A204.1 (cell line): ENCODE data around the gene PRIMA1.

Source experiments
- FAIRE-seq: peaks from 2 replicates; lab custom pipeline; 2012; peaks lifted over from hg19 to GRCh38; lab: Jason Lieb, UNC

Gene PRIMA1

GRCh38 chr14:93794756-93795155, 6.5 kb upstream of the PRIMA1 start:
- no peak for FAIRE-seq

DNA sequence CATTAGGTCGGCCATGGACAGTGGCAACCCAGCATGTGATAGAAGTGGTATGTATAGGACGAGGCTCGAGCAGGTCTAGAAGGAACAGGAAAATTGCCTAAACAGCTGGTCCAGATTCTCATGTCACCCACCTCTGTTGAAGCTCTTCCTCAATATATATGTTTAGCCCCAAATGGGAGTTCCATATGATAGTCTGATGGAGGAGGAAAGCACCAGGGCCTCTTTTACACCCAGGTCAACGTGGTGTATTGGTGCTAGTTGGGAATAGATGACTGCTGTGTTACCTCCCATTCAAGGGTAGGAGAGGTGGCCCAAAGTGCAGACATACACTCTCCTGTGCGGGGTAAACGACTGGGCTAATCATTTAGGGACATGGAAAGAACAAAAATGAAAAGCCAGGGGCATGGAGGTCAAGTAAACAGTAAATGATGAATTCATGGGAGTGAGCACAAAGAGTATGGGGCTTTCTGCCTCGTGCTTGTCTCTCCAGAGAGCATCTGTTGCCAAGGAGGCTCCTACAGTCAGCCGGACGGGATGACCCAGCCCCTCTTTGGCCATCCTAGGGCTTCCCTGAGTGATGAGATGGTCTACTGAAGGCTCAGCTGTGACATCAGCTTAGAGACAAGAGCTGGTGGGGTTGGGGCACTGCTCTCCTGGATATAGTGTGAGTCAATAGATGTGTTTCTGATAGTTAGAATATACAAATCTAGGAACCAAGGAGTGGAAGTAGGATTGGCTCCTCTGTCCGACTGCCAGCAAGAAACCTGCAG, 5.5 kb upstream of the PRIMA1 start:
- FAIRE-seq = no peak

DNA sequence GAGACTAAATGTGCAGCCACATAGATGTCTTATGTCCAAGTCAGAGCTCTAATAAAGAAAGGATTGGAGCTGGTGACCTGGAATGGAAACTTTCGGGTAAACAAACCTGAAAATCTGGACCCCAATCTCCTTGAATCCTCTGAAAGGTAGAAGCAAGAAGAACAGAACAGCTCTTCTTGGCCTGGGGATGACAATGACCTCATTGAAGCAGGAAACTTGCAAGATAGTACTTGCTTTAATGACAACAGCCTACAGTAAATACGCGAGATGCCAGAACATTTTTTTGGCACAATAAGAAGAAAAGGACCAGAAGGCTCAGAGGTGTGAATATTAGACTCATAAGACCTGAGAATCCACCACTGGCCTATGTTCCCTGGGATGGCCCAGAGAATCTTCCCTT, 4.1 kb upstream of the PRIMA1 start:
- no peak for FAIRE-seq

DNA sequence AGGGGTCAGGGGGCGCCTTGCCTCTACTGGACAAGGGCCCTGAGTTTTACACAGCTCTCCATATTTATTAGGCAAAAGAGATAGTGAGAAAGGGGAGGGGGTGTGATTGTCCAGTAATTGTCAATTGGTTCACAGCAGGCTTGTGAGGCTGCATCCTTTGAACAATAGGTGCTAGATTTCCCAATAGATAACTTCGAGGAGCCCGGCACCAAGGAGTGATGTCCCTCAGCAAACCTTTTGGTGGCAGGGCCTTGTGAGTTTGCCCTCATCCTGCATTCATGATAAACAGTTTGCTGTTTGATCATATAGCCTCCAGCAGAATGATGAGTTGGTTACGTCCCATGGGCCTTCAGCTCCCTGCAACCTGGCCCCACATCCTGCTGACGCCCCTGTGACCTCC, 2.7 kb upstream of the PRIMA1 start:
- FAIRE-seq = no peak

GRCh38 chr14:93789228-93790130, 1.2 kb upstream of the PRIMA1 start:
- FAIRE-seq = no peak

- FAIRE-seq = no peak
Measured at GRCh38 chr14:93788543-93789227, 400 bp upstream of the PRIMA1 start.

DNA sequence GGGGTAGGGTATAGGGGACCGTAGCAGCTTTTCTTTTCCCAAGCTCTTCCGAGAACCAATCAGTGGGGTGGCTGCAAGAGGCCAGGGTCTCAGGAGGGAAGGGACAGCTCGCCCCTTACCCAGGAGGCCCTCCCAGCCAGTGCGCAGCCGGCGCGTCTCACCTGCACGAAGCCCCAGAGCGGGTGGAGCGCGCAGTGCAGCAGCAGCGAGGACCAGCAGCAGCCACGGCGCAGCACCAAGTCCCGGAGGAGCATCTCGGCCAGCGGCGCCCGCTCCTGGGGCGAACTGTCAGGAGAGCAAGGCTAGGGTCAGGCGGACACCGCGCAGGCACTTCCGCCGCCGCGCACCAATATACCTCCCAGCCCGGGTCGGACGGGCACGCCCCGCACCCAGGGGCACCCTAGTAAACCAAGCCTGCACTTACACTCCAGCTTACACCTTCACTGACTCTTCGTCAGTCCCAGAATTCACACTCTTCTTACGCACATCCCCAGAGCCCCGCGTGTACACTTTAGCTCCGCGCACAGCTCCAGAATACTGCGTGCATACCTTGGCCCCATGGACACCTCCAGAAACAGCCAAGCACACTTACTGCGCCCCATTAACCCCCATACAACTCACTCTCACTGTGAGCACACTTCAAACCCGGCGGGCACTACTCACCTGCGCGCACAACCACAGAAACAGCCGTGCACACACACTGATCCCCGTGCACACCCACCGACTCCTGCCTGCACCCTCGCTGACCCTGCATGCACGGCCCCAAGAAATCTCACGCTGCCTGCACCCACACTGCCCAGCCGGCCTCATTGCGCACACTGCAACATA, 606 bp downstream of the PRIMA1 start:
- no peak for FAIRE-seq

DNA sequence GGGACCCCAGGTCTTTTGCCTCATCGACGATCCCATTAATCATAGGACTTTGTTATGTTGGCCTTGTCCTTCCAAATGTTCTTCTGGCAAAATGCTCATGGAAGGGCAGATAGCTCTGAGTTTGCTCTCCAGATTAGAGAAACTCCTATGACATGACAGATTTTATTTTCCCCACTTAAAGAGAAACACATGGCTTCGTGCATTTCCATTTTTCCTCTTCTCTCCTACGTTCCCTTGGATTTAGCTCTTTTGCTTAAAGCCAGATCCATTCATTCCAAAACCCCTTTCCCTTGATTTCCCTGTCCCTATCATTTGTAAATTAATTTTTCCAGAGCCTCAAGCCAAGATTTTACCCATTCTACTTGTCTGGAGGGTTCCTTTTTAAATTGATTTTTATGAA, 2.9 kb downstream of the PRIMA1 start:
- FAIRE-seq = no peak

DNA sequence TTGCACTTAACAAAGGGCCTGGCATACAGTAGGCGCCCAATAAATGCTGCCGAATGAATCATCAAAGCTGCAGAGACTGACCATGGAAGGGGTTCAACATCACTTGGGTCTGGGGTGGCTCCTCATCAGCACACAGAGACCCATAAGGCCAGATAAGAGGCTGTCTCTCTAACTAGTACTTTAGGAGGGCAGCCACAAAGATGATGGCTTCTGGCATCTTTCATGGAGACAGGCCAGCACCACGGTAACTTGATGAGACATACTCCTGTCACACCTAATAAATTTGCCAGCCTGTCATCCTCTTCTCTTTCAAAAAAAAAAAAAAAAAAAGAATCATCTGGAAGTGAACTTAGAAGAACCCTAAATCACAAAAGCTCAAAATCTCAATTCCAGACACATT, 3.4 kb downstream of the PRIMA1 start:
- FAIRE-seq = no peak

- no peak for FAIRE-seq
Measured at GRCh38 chr14:93780813-93781400, 7.4 kb downstream of the PRIMA1 start.

DNA sequence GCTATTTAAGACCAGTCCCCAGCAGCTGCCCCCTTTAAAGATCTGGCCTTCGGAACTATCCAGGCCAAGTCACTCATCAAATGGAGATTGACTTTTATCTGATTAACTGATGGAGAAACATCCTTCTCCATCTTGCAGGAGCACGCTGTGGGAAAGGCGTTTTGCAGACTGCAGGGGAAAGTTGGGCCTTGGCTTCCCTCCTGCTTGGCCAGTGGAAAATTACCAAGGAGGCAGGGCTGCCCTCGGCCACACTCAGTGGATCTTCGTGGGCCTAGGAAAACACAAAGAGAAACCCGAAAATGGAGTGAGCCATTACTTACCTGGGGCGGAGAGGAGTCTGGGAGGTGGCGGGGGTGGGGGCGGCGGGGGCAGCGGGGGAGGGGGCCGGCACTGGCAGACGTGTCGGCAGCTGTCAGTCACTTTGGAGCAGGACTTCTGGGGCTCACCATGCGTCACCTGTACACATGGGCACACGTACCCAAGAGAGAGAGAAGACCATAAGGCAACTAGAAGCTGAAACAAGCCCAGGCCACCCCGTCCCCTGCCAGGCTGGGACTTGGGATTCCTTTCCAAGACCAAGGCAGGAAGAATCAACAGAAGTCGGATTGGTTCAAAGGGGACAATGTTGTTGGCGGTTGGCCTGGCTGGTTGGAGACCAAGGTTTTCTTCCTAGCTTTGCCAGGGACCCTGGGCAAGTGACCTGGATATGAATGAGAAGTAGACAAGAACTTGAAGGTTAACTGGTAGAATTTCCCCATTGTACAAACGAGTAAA, 9.2 kb downstream of the PRIMA1 start:
- FAIRE-seq = no peak

DNA sequence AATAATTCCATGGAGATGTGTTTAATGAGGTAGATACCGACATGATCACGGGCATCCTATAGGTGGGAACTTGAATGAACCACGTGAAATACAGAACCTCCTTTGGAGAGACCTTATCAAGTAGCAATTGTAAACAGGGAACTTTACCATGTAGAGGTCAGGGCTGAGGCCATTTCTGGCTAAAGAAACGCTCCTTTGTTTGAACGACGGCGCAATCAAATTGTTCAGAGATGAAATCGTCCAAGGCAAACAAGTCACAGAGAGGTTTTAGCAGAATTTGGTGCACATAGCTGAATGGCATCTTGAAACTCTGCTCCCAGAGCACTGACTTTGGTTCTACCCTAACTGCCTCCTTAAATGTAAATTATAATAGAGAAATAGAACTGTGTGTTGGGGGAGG, 9.8 kb downstream of the PRIMA1 start:
- FAIRE-seq = no peak

DNA sequence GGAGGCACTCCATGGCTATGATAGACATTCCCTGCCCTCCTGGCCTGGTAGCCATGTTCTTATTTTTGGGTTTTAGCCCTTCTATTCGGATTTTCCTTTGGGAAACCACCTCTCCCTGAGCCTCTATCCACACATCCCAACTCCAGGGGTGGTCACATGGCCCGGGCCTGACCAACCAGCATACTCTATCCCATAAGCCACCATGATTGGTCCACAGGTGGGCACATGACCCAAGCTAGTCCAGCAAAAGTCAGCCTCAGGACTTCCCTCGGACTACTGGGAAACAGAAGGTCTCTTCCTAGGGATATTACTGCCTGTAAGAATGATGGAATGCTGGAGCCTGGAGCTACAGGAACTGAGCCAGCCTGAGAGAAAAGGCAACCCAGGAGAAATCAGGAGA, 12.5 kb downstream of the PRIMA1 start:
- FAIRE-seq = no peak

DNA sequence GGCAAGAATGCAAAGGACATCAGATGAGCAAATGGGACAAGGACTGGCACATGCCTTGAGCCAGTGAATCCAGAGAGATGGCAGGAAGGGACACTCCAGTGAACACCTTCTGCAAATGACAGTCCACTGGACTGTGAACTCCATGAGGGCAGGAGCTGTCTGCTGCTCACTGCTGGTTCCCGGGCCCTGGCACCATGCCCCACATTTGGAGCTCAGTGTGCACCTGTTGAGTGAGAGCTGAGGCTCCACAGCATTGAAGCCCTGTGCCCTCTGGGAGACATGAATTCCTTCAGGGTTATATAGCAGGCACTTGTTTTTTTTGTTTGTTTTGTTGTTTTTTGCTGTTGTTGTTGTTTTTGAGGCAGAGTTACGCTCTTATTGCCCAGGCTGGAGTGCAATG, 13.1 kb downstream of the PRIMA1 start:
- FAIRE-seq = no peak

DNA sequence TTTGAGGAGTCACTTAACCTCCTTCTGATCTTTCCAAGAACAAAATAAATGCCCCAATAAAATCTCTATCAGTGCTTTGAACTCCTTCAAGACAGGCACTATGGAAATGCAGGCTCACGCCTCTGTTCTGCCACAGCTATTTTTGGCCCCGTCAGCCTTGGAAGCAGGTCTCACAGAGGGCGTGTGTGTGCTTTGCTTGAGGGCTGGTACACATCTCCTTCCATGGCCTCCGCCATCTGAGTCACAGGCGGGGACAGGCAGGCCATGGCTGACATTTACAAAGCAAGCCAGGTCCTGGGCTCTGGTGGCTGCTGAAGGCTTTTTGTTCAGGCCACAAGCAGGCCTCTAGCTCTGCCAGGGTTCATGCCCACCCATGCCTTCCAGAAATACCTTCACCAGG, 16.0 kb downstream of the PRIMA1 start:
- FAIRE-seq = no peak

DNA sequence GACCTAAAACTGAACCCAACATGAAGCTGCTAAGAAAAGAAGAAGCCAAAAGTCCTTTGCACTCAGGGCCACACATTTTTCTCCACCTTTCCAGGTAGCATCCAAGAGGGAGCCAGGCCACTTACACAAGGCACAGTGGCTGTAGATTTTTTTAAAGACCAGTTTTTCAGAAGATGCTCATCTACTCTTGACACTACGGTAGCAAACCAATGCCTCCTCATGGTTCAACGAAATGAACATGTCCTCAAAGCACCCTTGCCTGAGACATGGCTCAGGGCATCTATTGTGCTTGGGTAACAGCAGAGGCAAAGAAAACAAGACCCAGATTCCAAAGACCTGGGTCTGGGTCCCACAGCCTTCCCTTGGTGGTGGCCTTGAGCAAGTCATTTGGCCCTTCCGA, 22.3 kb downstream of the PRIMA1 start:
- FAIRE-seq = no peak

GRCh38 chr14:93765155-93765554, 23.1 kb downstream of the PRIMA1 start:
- FAIRE-seq = no peak

- FAIRE-seq = no peak
Measured at GRCh38 chr14:93764211-93764659, 24.1 kb downstream of the PRIMA1 start.

- FAIRE-seq = no peak
Measured at GRCh38 chr14:93759719-93760307, 28.5 kb downstream of the PRIMA1 start.

GRCh38 chr14:93757206-93757605, 31.1 kb downstream of the PRIMA1 start:
- FAIRE-seq = no peak
